ENCODE results near the gene MSL3.

MSL3 gene, protein sequence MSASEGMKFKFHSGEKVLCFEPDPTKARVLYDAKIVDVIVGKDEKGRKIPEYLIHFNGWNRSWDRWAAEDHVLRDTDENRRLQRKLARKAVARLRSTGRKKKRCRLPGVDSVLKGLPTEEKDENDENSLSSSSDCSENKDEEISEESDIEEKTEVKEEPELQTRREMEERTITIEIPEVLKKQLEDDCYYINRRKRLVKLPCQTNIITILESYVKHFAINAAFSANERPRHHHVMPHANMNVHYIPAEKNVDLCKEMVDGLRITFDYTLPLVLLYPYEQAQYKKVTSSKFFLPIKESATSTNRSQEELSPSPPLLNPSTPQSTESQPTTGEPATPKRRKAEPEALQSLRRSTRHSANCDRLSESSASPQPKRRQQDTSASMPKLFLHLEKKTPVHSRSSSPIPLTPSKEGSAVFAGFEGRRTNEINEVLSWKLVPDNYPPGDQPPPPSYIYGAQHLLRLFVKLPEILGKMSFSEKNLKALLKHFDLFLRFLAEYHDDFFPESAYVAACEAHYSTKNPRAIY

GRCh38 chrX:11757719-11758399 is at the start of gene MSL3:
TSS of gene MSL3 (plus strand) at chrX:11758237. CDS start at chrX:11758264, 27 bp downstream.
- DNase-seq (ENCODE audit: low read depth in 3 of 3, low spot score in 1 of 3) = peak; percentile 6 to 45 (median 40)

GRCh38 chrX:11722304-11722703 is 35.7 kb upstream of the MSL3 start:
- no peak for DNase-seq (ENCODE audit: low read depth in 3 of 3, low spot score in 1 of 3)

DNA sequence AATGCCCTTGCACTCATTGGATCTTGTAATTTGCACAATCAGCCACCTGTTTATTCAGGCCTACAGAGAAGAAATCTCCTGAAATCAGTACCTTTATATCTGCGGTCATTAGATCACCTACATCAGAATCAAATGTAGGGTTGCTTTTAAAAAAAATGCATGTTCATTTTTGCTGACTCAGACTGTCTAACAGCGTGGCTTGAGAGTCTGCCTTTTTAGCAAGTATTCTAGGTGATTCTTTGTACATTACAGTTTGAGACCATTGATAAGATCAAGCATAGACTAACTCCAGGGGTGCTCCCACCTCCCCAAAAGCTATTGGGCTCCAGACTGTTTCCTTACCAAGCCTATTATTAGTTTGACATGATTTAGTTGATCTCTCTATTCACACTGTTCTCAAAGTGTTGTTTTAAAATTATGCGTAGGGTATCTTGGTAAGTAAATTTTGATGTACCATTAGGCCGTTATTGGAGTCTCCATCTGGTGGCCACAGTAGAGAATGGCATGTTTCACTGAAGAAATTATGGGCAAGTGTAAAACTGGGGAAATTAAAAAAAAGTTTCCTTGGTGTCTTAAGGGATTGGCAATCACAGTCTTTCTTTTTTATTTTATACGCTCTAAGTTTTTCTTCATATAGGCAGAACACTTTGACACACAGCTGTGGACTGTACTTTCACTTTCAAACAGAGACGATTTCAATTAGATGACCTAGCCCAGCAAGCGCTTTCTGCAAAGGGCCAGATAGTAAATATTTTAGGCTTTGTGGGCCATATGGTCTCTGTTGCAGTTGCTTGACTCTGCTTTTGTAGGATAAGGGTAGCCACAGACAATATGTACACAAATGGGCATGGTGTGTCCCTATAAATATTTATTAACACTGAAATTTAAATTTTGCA is 33.7 kb upstream of the MSL3 start:
- no peak for DNase-seq (ENCODE audit: low read depth in 3 of 3, low spot score in 1 of 3)

GRCh38 chrX:11725631-11726442 is 32.2 kb upstream of the MSL3 start:
- DNase-seq (ENCODE audit: low read depth in 3 of 3, low spot score in 1 of 3) = no peak

GRCh38 chrX:11728556-11728955 is 29.5 kb upstream of the MSL3 start:
- DNase-seq (ENCODE audit: low read depth in 3 of 3, low spot score in 1 of 3) = no peak

DNA sequence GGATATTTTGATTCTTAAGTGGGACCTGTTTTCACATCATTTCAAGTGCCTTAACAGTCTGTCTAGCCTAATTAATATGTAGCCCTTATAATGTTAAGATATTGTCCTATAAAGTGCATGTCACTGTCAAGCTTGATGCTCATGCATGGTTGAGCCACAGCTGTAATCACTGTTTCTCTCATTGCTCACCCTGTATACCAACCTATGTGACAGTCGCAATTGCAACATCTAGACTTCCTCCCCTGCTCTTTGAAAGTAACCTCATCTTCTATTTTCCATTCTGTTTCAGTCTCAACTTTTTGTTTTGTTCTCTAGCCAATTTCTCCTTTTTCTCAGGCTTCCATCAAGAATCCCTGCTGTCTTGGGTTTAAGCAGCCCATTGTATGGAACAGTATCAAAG is 24.4 kb upstream of the MSL3 start:
- DNase-seq (ENCODE audit: low read depth in 3 of 3, low spot score in 1 of 3) = no peak

DNA sequence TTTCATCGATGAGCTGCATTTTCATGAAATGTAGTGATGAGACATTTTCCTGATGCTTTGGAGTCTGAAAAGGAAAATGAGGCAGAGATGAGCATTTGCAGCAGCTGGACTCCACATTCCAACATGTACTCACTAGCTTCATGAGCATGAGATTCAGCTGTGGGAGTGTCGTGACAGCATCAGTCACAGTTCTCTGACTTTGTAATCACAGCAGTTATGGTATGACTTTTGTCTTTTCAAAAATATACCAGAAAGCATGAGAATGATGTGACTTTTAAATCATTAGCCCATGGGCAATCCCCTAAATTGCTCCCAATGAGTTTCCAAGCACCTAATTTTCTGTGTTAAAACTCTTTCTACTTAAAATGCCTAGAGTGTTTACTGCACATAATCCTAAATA is 18.3 kb upstream of the MSL3 start:
- DNase-seq (ENCODE audit: low read depth in 3 of 3, low spot score in 1 of 3) = no peak

- DNase-seq (ENCODE audit: low read depth in 3 of 3, low spot score in 1 of 3) = no peak
These were observed 17.2 kb upstream of the MSL3 start for GRCh38 chrX:11740794-11741193.

- no peak for DNase-seq (ENCODE audit: low read depth in 3 of 3, low spot score in 1 of 3)
These were observed 16.5 kb upstream of the MSL3 start for GRCh38 chrX:11741574-11741973.

DNA sequence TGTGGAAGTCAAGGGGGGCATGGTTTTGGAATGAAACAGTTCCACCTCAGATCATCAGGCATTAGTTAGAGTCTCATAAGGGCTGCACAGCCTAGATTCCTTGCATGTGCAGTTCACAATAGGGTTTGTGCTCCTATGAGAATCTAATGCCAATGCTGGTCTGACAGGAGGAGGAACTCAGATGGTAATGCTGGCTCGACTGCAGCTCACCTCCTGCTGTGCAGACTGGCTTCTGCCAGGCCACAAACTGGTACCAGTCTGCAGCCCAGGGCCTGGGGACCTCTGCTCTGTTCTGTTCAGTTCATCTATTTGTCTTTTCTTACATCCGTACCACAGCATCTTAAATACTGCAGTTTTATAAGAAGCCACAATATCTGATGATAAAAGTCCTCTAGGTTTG is 12.2 kb upstream of the MSL3 start:
- DNase-seq (ENCODE audit: low read depth in 3 of 3, low spot score in 1 of 3) = no peak

DNA sequence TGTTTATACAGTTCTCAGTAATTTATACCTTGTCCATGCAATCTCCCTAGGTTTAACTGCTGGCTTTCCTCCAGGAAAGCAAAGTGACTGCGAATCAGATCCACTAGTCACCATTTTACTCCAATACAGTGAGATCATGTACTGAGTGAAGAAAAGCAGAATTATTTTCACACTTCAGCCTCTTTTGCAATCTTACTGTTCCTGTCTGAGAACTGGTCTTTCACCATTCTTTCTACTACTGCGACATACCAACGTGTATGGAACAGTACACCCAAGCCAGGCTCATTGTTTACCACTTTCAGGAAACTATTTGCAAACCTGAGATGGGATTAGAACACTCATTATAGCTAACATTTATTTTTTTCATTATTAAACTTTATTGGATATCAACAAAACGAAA is 8.0 kb upstream of the MSL3 start:
- DNase-seq (ENCODE audit: low read depth in 3 of 3, low spot score in 1 of 3) = no peak

GRCh38 chrX:11750694-11751093 is 7.3 kb upstream of the MSL3 start:
- no peak for DNase-seq (ENCODE audit: low read depth in 3 of 3, low spot score in 1 of 3)

DNA sequence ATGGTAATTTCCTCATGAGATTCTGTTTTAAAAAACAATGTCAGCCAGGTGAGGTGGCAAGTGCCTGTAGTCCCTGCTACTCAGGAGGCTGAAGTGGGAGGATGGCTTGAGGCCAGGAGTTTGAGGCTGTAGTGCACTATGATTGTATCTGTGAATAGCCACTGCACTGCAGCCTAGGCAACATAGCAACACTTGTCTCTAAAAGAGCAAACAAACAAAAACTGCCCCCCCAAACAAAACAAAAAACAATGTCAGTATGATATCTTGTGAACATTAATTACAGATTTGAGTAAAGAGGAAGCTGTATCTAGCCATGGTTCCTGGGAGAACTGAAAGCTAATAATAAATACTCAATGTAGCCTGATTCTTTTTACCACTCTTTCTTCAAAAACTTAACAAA is 6.8 kb upstream of the MSL3 start:
- no peak for DNase-seq (ENCODE audit: low read depth in 3 of 3, low spot score in 1 of 3)

DNA sequence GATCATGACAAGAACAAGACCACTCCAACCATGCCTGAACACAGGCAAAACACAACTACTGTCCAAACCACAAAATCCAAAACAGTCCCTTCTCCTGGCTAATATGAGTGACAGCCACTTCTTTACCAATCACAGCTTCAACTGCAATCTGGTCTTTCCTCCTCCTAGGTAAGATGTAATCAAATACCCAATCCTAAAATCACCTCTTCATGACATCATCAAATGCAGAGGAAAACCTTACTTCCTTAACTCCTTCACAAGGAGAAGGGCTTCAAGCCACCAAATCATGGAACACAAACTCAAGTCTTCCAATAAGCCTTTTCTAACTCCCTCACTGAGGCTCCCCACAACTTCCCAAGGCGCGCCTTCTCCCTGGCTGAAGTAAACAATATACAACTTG is 4.4 kb upstream of the MSL3 start:
- no peak for DNase-seq (ENCODE audit: low read depth in 3 of 3, low spot score in 1 of 3)

- DNase-seq (ENCODE audit: low read depth in 3 of 3, low spot score in 1 of 3) = no peak
These were observed 2.9 kb upstream of the MSL3 start for GRCh38 chrX:11754958-11755645.

GRCh38 chrX:11755724-11756123 is 2.3 kb upstream of the MSL3 start:
- no peak for DNase-seq (ENCODE audit: low read depth in 3 of 3, low spot score in 1 of 3)

DNA sequence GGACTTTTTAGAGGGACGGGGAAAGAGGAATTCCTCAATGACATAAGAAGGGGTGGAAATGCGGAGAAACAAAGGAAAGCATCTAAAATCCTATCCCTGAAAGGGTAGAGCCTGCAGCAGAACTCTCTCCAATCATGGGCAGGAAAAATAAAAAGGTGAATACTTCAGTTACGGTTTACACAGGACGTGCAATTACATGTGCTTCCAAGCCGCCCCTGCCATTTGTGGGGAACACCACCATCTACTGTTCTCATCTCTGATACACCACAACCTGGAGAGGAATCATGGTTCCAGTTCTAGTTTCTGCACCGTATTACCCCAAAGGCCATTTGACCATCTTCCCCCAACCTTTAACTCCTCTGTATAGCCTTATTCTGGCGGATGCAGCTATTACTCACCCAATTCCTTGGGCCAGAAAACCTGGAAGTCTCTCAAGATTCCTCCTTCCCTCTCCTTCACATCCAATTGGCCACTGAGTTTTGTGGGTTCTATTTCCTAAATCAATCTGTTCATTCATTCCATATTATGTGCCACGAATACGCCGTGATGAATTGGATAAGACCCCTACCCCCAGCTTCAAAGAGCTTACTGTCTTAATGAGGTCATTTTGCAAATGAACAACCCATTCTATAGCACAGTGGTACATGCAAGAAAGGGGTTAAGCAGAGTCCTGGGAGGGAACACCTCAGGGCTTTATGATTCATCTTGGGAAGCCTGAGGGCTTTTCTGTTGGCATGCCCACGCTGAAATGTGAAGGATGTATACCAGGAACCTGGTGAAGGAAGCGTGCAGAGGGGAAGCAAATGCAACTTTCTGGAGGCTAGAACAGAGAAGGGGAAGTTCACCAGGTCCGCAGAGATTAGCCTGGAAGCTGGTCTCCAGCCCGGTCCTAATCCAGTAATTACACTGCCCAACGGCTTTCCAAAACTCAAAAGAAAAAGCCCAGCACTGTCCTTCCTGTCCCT is 1.4 kb upstream of the MSL3 start:
- DNase-seq (ENCODE audit: low read depth in 3 of 3, low spot score in 1 of 3) = no peak

GRCh38 chrX:11757397-11757718 is 679 bp upstream of the MSL3 start:
- no peak for DNase-seq (ENCODE audit: low read depth in 3 of 3, low spot score in 1 of 3)

All from stimulated activated CD4-positive, alpha-beta T cell treated with anti-CD3 and anti-CD28 coated beads, TNF-alpha, amount 100 ng/mL, for 1 hour (primary cell).